Cardiac muscle cell (in vitro differentiated cells and primary cell): ENCODE data around the gene RMDN2. TPM values are rescaled to one million over a fixed set of nuclear protein-coding genes. Genes with fewer than 3 reads are reported as not detected.
"Not testable (repeated sequence)": the region's sequence is repeated elsewhere in the genome, so short reads cannot be mapped to it uniquely, and the experiment has no call there.

Source experiments
- DNase-seq, 2 donors: peaks; one replicate each; pipeline versions ENCODE4 v3.0.0 to v3.0.0-alpha.2; 2010 to 2017; ENCODE audit warnings: low read depth in 1 of 2, low spot score in 1 of 2
- H3K27ac ChIP-seq: fragments of 200-600 bp; sonication (generic); 2 replicates; pipeline ENCODE4 v1.5.1; 2016
- H3K27me3 ChIP-seq: fragments of 200-600 bp; sonication (generic); 2 replicates; pipeline ENCODE4 v1.6.0; 2016; ENCODE audit warnings: control low read depth
- H3K36me3 ChIP-seq: fragments of 200-600 bp; sonication (generic); 2 replicates; pipeline ENCODE4 v1.5.1; 2016; ENCODE audit warnings: control low read depth
- H3K4me1 ChIP-seq: fragments of 200-600 bp; sonication (generic); 2 replicates; pipeline ENCODE4 v1.8.1; 2017; ENCODE audit warnings: low read depth, mild to moderate bottlenecking, mixed run types
- H3K4me3 ChIP-seq: fragments of 200-600 bp; sonication (generic); 2 replicates; pipeline ENCODE4 v1.5.1; 2016; ENCODE audit warnings: mild to moderate bottlenecking
- H3K9me3 ChIP-seq: fragments of 200-600 bp; sonication (generic); 2 replicates; pipeline ENCODE4 v1.5.1; 2017; ENCODE audit warnings: low read depth, mild to moderate bottlenecking, control low read depth
- CTCF ChIP-seq: IDR thresholded peaks from 2 replicates; pipeline ENCODE4 v1.5.1; 2012; ENCODE audit warnings: low read depth, mild to moderate bottlenecking, low read length
- polyA plus RNA-seq: library from polyadenylated mRNA; unstranded; fragments of >200 nt; fragmentation: Nextera tagmentation; extraction: Ambion mirVana; gene quantifications from 2 replicates; pipeline ENCODE4 v1.2.1, GENCODE V29; 2016
- total RNA-seq: library from RNA; depleted of rRNA; stranded (reverse); fragments of >200 nt; gene quantifications from 2 replicates; pipeline ENCODE4 v1.2.3, GENCODE V29; 2016

RMDN2 gene
- total and polyA plus RNA-seq, 2 experiments from 2014 or later: 2.3 to 4.2 TPM

- H3K4me1 ChIP-seq: peaks cover 7% of the 10 kb centered on the region
- no peak for DNase-seq
- H3K36me3 ChIP-seq: no peaks in the 10 kb centered on the region
- H3K27me3 ChIP-seq: peaks cover 4% of the 10 kb centered on the region
- H3K4me3 ChIP-seq: no peak overlapping the region
- H3K9me3 ChIP-seq: no peaks in the 10 kb centered on the region
- no peak for TF ChIP-seq CTCF
- H3K27ac ChIP-seq: no peak overlapping the region
These were observed 3.3 kb upstream of the RMDN2 start for GRCh38 chr2:37921781-37922180.

GRCh38 chr2:37923308-37924055 lies 1.6 kb upstream of the RMDN2 start:
- no peaks in the 10 kb centered on the region for H3K36me3 ChIP-seq
- peaks cover 4% of the 10 kb centered on the region for H3K27me3 ChIP-seq
- H3K4me1 ChIP-seq: peaks cover 7% of the 10 kb centered on the region
- TF ChIP-seq CTCF: no peak
- no peak for DNase-seq
- H3K27ac ChIP-seq: no peak overlapping the region
- H3K9me3 ChIP-seq: no peaks in the 10 kb centered on the region
- H3K4me3 ChIP-seq: no peak overlapping the region

GRCh38 chr2:37926635-37927034 lies 1.5 kb downstream of the RMDN2 start:
- Histone ChIP-seq H3K4me1 (no peaks in the 10 kb centered on the region), H3K27ac (no peak overlapping the region), H3K27me3 (peaks cover 4% of the 10 kb centered on the region), H3K4me3 (no peak overlapping the region), H3K9me3 (no peaks in the 10 kb centered on the region), H3K36me3 (no peaks in the 10 kb centered on the region)
- TF ChIP-seq CTCF: no peak
- no peak for DNase-seq

GRCh38 chr2:37928377-37928776 lies 3.3 kb downstream of the RMDN2 start:
- Histone ChIP-seq H3K4me1 (no peaks in the 10 kb centered on the region), H3K4me3 (no peak overlapping the region), H3K9me3 (no peaks in the 10 kb centered on the region), H3K27ac (no peak overlapping the region), H3K36me3 (no peaks in the 10 kb centered on the region), H3K27me3 (no peaks in the 10 kb centered on the region)
- DNase-seq: no peak
- TF ChIP-seq CTCF: no peak

- not testable (repeated sequence) for H3K27ac ChIP-seq, H3K9me3 ChIP-seq, DNase-seq, H3K4me1 ChIP-seq, H3K4me3 ChIP-seq, H3K27me3 ChIP-seq, H3K36me3 ChIP-seq
These were observed 5.3 kb downstream of the RMDN2 start for GRCh38 chr2:37930392-37930791.

GRCh38 chr2:37932873-37933272 lies 7.8 kb downstream of the RMDN2 start:
- H3K9me3 ChIP-seq, H3K36me3 ChIP-seq, H3K4me1 ChIP-seq, H3K27me3 ChIP-seq, DNase-seq, H3K27ac ChIP-seq, H3K4me3 ChIP-seq: not testable (repeated sequence)
